K562 (cell line): ENCODE results near the gene OR14A16. TPM values are rescaled to one million over a fixed set of nuclear protein-coding genes. Genes with fewer than 3 reads are reported as not detected.

Experiments used
- ATF6 ChIP-seq: sonication (generic); formaldehyde crosslinking; IDR thresholded peaks from 2 replicates; pipeline ENCODE4 v1.4.0; 2020; ENCODE audit warnings: mild to moderate bottlenecking, missing genetic modification reagents
- BACH1 ChIP-seq: fragments of 200-800 bp; sonication (Bioruptor generic); IDR thresholded peaks from 2 replicates; pipeline ENCODE4 v1.6.1; 2016; ENCODE audit warnings: missing genetic modification characterization, missing compliant biosample characterization
- BMI1 ChIP-seq: fragments of 150-350 bp; IDR thresholded peaks from 2 replicates; pipeline ENCODE4 v1.6.1; 2014; ENCODE audit warnings: low read length
- ESRRB ChIP-seq: fragments of 250-450 bp; sonication (Bioruptor Pico); IDR thresholded peaks from 2 replicates; pipeline ENCODE4 v1.5.0; 2020; ENCODE audit warnings: mild to moderate bottlenecking, moderate library complexity, borderline replicate concordance
- ETV6 ChIP-seq, 3 experiments: fragments of 150-350 bp in 1 of 3; sonication (generic) in 1 of 3; formaldehyde crosslinking in 1 of 3; IDR thresholded peaks; 2 replicates each; pipeline versions ENCODE4 v1.6.1 to v1.8.0; 2014 to 2022; ENCODE audit warnings: borderline replicate concordance in 2 of 3, low read depth in 2 of 3, antibody characterized with exemption in 1 of 3, low read length in 1 of 3, mild to moderate bottlenecking in 1 of 3, missing genetic modification reagents in 1 of 3
- IFI16 ChIP-seq: fragments of 250-450 bp; sonication (Bioruptor Pico); IDR thresholded peaks from 2 replicates; pipeline ENCODE4 v2.1.2; 2022; ENCODE audit warnings: mild to moderate bottlenecking, inconsistent platforms
- MYBL2 ChIP-seq, 2 experiments: fragments of 450-650 bp in 1 of 2; sonication (generic) in 1 of 2; formaldehyde crosslinking in 1 of 2; IDR thresholded peaks; 2 replicates each; pipeline versions ENCODE4 v1.6.1 to v1.8.1; 2017 to 2022; ENCODE audit warnings: borderline replicate concordance in 1 of 2, inconsistent platforms in 1 of 2, low read depth in 1 of 2, mild to moderate bottlenecking in 1 of 2, missing genetic modification reagents in 1 of 2, moderate library complexity in 1 of 2
- NCOA4 ChIP-seq: fragments of 450-650 bp; IDR thresholded peaks from 2 replicates; pipeline ENCODE4 v1.6.1; 2018; ENCODE audit warnings: mild to moderate bottlenecking; ENCODE audit not compliant: partially characterized antibody
- RCOR1 ChIP-seq, 2 experiments: IDR thresholded peaks; 2 replicates each; pipeline ENCODE4 v1.6.1; 2012; ENCODE audit warnings: low read depth in 2 of 2, low read length in 2 of 2, borderline replicate concordance in 1 of 2, improper control_type of control experiment in 1 of 2
- TCF7 ChIP-seq: sonication (generic); IDR thresholded peaks from 2 replicates; pipeline ENCODE4 v1.6.1; 2016; ENCODE audit warnings: antibody characterized with exemption, borderline replicate concordance
- ZNF134 ChIP-seq: fragments of 250-450 bp; sonication (Bioruptor Pico); conservative IDR thresholded peaks from 2 replicates; pipeline ENCODE4 v1.4.0; 2020
- ZNF324 ChIP-seq: fragments of 250-450 bp; sonication (Bioruptor Pico); IDR thresholded peaks from 2 replicates; pipeline ENCODE4 v1.4.0; 2020; ENCODE audit warnings: mild to moderate bottlenecking
- polyA plus RNA-seq, 8 experiments: library from polyadenylated mRNA; depleted of rRNA in 4 of 8; stranded (reverse) in 5 of 8; unstranded in 3 of 8; fragments of >200 nt; fragmentation: Nextera tagmentation in 2 of 8; fragmentation: Illumina TruSeq in 1 of 8; extraction: Ambion mirVana in 2 of 8; extraction: Trizol in 1 of 8; gene quantifications; 2 replicates each; pipeline versions ENCODE4 v1.2.1 to v1.2.3, GENCODE V29; 2011 to 2014; ENCODE audit warnings: inconsistent platforms in 1 of 8, missing spikeins in 1 of 8
- total RNA-seq, 7 experiments: library from RNA; depleted of rRNA in 6 of 7; stranded (reverse); fragments of >200 nt in 6 of 7; fragmentation: Illumina TruSeq in 2 of 7; extraction: Trizol in 2 of 7; gene quantifications; 2 replicates each; pipeline versions ENCODE4 v1.2.1 to v1.2.3, GENCODE V29; 2011 to 2021; ENCODE audit warnings: low replicate concordance in 1 of 7
- TF ChIP-seq, protein P1 (sequence below), 2 experiments: fragments of 450-650 bp; IDR thresholded peaks; 2 replicates each; pipeline ENCODE4 v1.6.1; 2016; ENCODE audit warnings: mild to moderate bottlenecking in 2 of 2, borderline replicate concordance in 1 of 2, low read depth in 1 of 2, moderate library complexity in 1 of 2
- TF ChIP-seq, protein P2 (sequence below): sonication (generic); formaldehyde crosslinking; IDR thresholded peaks from 2 replicates; pipeline ENCODE4 v1.8.0; 2022; ENCODE audit warnings: missing genetic modification reagents, mild to moderate bottlenecking, moderate library complexity, borderline replicate concordance

Gene OR14A16
- total and polyA plus RNA-seq, 9 of the 15 experiments (the other 6 are each of a cell fraction or from before 2014, with no cell fraction given) = not detected

GRCh38 chr1:247857985-247858619 is 34.2 kb upstream of the OR14A16 start (continued):
- TF ChIP-seq TCF7 = no peak
- TF ChIP-seq MYBL2 (IDR thresholded peaks at IDR 0.05; ENCODE audit: low read depth) = no peak
- no peak for TF ChIP-seq MYBL2 (CRISPR knock-in tag; IDR thresholded peaks at IDR 0.05; ENCODE audit: borderline replicate concordance)
- no peak for TF ChIP-seq ETV6 (IDR thresholded peaks at IDR 0.05; ENCODE audit: borderline replicate concordance in 1 of 2, low read depth in 2 of 2, low read length in 1 of 2)
- TF ChIP-seq ETV6 (CRISPR knock-in tag; IDR thresholded peaks at IDR 0.05; ENCODE audit: borderline replicate concordance) = no peak; the same call in 1 of the 2 replicates
- TF ChIP-seq ESRRB = no peak
- TF ChIP-seq, protein P1, sequence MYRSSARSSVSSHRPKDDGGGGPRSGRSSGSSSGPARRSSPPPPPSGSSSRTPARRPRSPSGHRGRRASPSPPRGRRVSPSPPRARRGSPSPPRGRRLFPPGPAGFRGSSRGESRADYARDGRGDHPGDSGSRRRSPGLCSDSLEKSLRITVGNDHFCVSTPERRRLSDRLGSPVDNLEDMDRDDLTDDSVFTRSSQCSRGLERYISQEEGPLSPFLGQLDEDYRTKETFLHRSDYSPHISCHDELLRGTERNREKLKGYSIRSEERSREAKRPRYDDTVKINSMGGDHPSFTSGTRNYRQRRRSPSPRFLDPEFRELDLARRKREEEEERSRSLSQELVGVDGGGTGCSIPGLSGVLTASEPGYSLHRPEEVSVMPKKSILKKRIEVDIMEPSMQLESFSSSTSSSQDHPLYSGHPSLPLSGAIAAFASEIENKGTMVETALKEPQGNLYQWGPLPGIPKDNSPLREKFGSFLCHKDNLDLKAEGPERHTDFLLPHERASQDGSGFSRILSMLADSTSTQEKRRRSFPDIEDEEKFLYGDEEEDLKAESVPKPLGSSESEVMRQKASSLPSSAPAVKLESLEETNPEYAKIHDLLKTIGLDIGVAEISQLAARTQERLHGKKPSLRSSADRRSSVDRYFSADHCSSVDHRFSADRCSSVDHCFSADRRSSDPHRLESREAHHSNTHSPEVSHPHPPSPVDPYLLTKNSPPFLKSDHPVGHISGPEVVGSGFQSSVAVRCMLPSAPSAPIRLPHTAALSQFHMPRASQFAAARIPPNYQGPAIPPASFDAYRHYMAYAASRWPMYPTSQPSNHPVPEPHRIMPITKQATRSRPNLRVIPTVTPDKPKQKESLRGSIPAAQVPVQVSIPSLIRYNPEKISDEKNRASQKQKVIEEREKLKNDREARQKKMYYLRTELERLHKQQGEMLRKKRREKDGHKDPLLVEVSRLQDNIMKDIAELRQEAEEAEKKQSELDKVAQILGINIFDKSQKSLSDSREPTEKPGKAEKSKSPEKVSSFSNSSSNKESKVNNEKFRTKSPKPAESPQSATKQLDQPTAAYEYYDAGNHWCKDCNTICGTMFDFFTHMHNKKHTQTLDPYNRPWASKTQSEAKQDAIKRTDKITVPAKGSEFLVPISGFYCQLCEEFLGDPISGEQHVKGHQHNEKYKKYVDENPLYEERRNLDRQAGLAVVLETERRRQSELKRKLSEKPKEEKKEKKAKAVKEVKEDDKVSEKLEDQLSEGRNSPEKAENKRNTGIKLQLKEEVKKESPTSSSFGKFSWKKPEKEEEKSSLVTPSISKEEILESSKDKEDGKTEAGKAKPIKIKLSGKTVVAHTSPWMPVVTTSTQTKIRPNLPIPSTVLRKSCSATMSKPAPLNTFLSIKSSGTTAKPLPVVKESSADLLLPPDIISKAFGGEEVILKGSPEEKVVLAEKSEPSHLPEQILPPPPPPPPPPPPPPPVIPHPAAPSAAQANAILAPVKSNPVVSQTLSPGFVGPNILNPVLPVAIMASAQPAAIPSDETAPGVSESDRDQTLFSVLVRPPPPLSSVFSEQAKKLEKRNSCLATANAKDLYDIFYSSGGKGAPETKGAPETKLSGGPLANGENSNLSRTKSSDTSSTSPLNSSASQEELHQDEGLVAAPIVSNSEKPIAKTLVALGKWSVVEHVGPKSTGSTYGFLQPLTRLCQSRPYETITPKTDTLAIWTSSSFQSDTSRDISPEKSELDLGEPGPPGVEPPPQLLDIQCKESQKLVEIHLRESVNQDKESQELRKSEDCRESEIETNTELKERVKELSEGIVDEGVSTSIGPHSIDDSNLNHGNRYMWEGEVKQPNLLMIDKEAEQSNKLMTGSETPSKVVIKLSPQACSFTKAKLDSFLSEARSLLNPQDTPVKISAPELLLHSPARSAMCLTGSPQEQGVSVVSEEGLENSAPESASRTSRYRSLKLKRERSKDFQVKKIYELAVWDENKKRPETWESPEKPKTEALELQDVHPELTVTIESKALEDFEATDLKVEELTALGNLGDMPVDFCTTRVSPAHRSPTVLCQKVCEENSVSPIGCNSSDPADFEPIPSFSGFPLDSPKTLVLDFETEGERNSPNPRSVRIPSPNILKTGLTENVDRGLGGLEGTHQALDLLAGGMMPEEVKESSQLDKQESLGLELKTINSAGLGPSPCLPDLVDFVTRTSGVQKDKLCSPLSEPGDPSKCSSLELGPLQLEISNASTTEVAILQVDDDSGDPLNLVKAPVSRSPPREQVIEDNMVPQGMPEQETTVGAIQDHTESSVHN (IDR thresholded peaks at IDR 0.05; ENCODE audit: borderline replicate concordance in 1 of 2, low read depth in 1 of 2) = no peak
- no peak for TF ChIP-seq BACH1 (tag)
- no peak for TF ChIP-seq ATF6 (CRISPR knock-in tag)
- TF ChIP-seq, protein P2, sequence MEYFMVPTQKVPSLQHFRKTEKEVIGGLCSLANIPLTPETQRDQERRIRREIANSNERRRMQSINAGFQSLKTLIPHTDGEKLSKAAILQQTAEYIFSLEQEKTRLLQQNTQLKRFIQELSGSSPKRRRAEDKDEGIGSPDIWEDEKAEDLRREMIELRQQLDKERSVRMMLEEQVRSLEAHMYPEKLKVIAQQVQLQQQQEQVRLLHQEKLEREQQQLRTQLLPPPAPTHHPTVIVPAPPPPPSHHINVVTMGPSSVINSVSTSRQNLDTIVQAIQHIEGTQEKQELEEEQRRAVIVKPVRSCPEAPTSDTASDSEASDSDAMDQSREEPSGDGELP = no peak
- no peak for TF ChIP-seq BMI1
- no peak for TF ChIP-seq ZNF324
- TF ChIP-seq IFI16 (CRISPR knock-in tag) = no peak
- TF ChIP-seq NCOA4 = no peak
- TF ChIP-seq ZNF134 = no peak
- no peak for TF ChIP-seq RCOR1 (IDR thresholded peaks at IDR 0.05; ENCODE audit: borderline replicate concordance in 1 of 2, low read depth in 2 of 2, low read length in 2 of 2)
